Jurkat, Clone E6-1 (cell line): ENCODE data around the gene PER3.

ENCODE experiments used
- DNase-seq: peaks from one replicate; pipeline ENCODE4 v3.0.0-alpha.2; 2011; ENCODE audit warnings: low read depth, low spot score
- H3K4me3 ChIP-seq: 2 replicates; pipeline ENCODE4 v1.5.1; 2011; ENCODE audit warnings: mild to moderate bottlenecking, low read length, control low read depth, moderate library complexity

Gene PER3

GRCh38 chr1:7824701-7825100, 40.6 kb downstream of the PER3 start:
- H3K4me3 ChIP-seq = no peak overlapping the region
- DNase-seq = no peak

DNA sequence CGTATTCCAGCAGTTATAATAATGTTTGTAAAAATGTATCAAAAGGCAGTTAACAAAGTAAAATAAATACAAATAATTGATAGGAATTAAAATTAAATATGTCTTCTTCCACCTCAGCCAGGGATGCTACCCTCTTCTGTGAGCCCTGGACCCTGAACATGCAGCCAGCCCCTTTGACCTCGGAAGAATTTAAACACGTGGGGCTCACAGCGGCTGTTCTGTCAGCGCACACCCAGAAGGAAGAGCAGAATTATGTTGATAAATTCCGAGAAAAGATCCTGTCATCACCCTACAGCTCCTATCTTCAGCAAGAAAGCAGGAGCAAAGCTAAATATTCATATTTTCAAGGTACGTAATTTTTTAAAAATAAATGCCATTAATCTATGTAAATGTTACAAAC, 42.3 kb downstream of the PER3 start:
- H3K4me3 ChIP-seq = no peak overlapping the region
- no peak for DNase-seq

DNA sequence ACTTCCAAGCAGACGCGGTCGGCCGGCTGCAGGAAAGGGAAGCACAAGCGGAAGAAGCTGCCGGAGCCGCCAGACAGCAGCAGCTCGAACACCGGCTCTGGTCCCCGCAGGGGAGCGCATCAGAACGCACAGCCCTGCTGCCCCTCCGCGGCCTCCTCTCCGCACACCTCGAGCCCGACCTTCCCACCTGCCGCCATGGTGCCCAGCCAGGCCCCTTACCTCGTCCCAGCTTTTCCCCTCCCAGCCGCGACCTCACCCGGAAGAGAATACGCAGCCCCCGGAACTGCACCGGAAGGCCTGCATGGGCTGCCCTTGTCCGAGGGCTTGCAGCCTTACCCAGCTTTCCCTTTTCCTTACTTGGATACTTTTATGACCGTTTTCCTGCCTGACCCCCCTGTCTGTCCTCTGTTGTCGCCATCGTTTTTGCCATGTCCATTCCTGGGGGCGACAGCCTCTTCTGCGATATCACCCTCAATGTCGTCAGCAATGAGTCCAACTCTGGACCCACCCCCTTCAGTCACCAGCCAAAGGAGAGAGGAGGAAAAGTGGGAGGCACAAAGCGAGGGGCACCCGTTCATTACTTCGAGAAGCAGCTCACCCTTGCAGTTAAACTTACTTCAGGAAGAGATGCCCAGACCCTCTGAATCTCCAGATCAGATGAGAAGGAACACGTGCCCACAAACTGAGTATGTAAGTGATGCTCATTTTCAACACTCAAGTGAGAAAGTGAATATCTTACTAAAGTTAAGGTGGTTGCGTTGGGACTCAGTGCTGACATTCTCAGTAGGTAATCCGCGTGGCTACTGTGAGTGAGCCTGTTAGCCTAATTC, 43.2 kb downstream of the PER3 start:
- DNase-seq = no peak
- no peak overlapping the region for H3K4me3 ChIP-seq

DNA sequence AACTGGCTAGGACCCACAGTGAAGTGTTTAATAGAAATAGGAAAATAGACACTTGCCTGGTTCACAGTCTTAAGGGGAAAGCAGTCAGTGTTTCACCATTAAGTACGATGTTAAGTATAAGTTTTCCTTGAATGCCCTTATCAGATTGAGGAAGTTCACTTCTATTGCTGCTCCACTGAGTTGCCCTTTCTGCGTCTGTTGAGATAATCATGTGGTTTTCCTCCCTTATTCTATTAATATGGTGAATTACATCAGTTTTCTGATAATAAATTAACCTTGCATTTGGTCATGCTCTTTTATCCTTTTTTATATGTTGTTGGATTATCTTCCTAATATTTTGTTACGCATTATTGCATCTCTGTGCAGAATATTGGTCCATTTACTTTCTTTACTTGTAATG, 47.4 kb downstream of the PER3 start:
- no peak for DNase-seq
- no peak overlapping the region for H3K4me3 ChIP-seq

- no peak for DNase-seq
- no peak overlapping the region for H3K4me3 ChIP-seq
These were observed 48.9 kb downstream of the PER3 start for GRCh38 chr1:7833035-7833434.

DNA sequence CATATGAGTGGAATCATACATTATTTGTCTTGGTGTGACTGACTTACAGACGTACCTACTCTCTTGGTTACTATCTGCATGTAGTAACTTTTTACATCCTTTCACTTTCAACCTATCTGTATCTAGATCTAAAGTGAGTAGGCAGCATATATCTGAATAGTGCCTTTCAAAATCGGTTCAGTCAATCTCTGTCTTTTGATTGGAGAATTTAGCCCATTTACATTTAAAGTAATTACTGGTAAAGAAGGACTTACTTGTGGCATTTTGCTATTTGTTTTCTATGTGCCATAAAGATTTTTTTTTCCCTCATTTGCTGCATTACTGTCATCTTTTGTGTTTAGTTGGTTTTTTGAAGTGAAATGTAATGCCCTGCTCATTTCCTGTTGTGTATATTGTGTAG, 54.6 kb downstream of the PER3 start:
- H3K4me3 ChIP-seq = no peak overlapping the region
- DNase-seq = no peak

- no peak for DNase-seq
- H3K4me3 ChIP-seq = no peak overlapping the region
These were observed 55.4 kb downstream of the PER3 start for GRCh38 chr1:7839526-7839925.

DNA sequence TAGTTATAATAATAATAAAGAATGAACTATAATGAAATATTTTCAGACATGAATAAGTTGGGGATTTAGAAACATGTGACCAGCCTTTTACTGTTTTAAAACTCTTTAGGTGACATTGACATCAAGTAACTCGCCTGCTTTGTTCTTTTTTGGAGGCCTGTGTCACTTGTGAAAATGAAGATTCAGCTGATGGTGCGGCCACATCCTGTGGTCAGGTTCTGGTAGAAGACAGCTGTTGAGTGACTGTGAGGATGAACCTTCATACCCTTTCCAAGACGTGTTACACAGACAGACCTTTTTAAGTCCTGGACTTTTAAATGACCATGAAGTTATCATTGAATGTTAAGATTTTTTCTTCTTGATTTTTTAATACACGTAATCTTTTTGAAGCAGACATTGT, 58.4 kb downstream of the PER3 start:
- peak; percentile 8 for DNase-seq
- no peak overlapping the region for H3K4me3 ChIP-seq

DNA sequence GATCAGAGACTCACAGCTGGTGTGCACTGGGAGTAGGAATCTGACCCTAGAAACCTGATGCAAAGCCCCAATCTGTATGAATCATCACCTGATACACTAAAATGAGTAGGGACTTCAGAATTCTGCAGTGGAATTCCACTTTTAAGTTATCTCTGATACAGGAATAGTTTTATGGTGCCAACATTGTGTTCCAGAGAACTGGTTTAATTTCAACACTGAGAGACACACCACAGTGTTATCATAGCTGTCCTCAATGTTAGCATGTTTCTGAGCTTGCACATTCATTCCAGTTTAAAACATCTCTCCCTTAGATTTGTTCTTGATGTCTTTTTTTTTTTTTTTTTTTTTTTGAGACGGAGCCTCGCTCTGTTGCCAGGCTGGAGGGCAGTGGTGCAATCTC, 61.7 kb downstream of the PER3 start:
- no peak overlapping the region for H3K4me3 ChIP-seq
- DNase-seq = no peak

GRCh38 chr1:7846656-7847055, 62.6 kb downstream of the PER3 start:
- H3K4me3 ChIP-seq = no peak overlapping the region
- no peak for DNase-seq

DNA sequence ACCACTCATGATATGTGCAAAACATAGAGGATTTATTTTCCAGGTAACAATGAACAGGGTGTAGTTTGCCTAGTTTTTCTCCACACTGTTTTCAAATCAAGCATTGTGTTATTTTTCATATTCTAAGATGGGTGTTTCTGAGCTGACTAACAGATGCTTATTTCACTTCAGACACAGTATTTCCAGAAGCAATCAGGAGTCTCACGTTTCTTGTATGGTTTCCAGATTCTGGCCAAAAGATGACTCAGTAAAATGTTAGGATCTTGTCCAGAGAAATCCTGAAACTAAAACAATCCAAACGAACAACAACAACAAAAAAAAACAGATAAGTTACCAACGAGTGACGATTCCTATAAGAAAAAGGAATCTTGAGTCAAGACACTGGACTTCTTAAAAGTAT, 63.5 kb downstream of the PER3 start:
- DNase-seq = no peak

DNA sequence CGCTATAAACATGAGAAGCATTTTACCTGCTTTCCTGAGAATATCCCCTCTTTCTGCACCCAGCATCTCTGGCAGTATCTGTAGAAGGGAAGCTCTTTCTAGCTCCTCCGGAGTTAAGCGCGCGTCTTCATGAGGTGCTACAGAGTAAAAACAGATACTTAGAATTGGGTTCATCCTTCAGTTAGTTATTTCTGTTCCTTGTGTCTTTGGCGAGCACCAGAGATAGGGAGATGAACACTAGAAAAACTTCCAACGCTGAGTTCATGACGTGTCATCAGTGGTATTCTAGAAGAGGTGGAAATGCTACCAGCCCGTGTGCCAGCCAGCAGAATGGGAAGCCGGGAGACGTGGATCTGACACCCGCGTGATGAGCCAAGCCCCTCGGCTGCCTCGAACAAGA, 66.7 kb downstream of the PER3 start:
- no peak overlapping the region for H3K4me3 ChIP-seq
- no peak for DNase-seq

More for the DNA sequence above, 63.5 kb downstream of the PER3 start:
- H3K4me3 ChIP-seq = no peak overlapping the region

GRCh38 chr1:7852804-7853683, 69.0 kb downstream of the PER3 start, which contains the start of gene UTS2:
Gene UTS2 (minus strand): TSS chr1:7853065. CDS start chr1:7853003, 62 bp downstream.
- H3K4me3 ChIP-seq = no peak within 1 kb of the TSS
- DNase-seq = no peak

- no peak overlapping the region for H3K4me3 ChIP-seq
- no peak for DNase-seq
These were observed 69.6 kb downstream of the PER3 start for GRCh38 chr1:7853684-7854026.

- H3K4me3 ChIP-seq = no peak overlapping the region
- DNase-seq = no peak
These were observed 72.3 kb downstream of the PER3 start for GRCh38 chr1:7856345-7856744.

- H3K4me3 ChIP-seq = no peak overlapping the region
- DNase-seq = no peak
These were observed 72.9 kb downstream of the PER3 start for GRCh38 chr1:7857000-7857399.

DNA sequence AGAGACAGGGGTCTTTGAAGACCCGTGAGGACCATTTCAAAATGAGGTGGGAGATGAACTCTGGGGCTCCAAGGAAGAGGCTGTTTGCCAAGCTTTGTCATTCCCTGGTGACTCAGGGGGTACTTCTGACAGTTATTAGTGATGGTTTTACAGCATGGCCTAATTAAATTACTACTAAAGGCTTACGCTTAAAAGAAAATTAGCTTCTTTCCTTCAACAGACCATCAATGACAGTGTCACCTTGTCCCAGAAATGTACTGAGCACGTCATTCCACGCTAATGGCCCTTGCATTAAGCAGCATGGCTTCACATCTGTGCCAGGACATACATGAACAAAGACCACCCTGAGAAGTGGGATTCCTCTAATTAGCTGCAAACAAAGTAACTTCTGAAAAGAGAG, 73.9 kb downstream of the PER3 start:
- DNase-seq = no peak
- no peak overlapping the region for H3K4me3 ChIP-seq

GRCh38 chr1:7859406-7859805, 75.3 kb downstream of the PER3 start:
- DNase-seq = no peak

DNA sequence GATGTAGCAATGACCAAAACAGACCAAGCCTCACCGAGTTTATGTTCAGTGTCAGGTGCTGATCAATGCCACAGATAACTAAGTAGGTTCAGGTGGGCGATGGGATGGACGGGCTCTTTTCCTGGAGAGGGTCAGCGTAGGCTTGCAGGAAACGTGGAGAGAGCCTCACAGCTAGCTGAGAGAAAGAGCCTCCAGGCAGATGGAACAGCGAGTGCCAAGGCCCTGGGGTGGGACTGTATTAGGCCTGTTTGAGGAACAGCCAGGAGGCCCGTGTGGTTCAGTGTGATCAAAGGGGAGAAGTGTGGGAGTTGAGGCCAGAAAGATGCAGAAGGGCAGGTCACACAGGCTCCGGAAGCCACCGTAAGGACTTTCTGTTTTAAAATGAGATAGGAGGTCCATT, 76.0 kb downstream of the PER3 start:
- H3K4me3 ChIP-seq = no peak overlapping the region
- DNase-seq = no peak

More at GRCh38 chr1:7859406-7859805, 75.3 kb downstream of the PER3 start:
- H3K4me3 ChIP-seq = no peak overlapping the region

- DNase-seq = no peak
- H3K4me3 ChIP-seq = no peak overlapping the region
These were observed 77.4 kb downstream of the PER3 start for GRCh38 chr1:7861452-7861851.
